HG03571 (cell line): ENCODE data around the gene ZNF416.

ENCODE experiments used
- ATAC-seq: cut with Tn5 transposase; IDR thresholded peaks from one replicate; pipeline ENCODE4 v1.9.1; 2021; ENCODE audit not compliant: unreplicated experiment

ZNF416 gene

DNA sequence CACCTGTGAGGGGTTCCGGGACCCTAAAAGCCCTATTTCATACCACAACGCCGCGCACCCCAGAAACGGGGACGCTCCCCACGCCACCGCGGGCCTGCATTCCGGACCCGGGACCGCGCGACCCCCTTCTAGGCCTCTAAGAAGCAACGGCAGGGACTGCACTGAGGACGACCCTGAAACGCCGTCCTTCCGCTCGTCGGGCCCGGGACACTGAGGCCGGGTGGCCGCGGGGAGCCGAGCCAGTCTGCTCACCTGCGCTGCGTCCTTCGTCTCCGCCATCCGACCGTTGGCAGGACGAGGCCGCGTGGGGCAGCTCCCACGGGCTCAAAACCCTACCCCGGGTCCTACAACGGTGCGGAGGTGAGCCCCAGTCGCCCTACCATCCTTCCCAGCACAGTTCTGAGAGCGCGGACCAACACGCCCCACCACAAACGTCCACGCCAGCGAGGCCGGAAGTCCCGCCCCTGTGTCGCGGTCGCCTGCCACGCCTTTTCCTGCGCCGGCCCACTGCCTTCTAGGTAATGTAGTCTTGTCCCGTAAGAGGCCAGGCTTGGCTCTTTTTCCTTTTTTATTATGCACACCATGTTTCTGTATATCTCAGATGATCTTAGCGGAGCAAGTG lies 19.2 kb downstream of the ZNF416 start, which contains the start of gene ZNF550:
TSS of gene ZNF550 (minus strand) at position 460 of the 622 bp plus-strand sequence. CDS start at position 279, 181 bp downstream.
- ATAC-seq, result peak; percentile 94

DNA sequence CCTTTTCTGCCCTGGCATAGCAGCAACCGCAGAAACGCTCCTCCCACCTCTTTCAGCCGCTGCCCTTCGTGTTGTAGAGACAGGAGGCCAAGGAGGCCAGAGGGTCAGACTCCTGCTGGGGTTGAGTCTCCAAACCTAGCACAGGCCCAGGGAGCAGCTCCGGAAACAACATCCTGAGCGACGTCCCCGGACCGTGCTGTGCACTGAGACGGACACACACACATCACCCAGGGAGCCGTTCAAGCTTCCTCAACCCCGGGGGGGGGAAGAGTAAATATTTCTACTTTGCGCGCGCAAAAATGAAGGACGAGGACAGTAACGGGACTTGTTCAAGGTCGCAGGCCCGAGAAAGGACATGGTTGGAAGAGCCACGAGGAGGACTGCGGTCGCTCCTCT lies 19.7 kb downstream of the ZNF416 start:
- ATAC-seq, result peak; percentile 11

DNA sequence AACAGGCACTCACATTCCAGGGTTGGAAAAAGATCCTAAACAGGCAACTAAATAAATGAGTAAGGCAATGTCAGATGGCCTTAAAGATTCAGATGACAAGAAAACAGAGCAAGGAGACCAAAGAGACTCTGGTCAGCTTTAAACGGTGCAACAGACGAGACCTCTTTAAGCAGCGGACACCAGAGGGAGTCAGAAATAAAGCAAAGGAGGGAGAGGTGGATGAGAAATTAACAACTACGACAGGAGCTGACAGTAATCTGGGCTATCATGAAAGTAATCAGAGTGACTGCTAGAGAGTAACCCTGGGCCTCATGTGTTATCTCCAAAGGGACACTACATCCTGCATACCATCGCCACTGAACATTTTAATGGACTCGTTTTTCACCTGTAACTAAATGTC lies 20.2 kb downstream of the ZNF416 start:
- ATAC-seq, result no peak

DNA sequence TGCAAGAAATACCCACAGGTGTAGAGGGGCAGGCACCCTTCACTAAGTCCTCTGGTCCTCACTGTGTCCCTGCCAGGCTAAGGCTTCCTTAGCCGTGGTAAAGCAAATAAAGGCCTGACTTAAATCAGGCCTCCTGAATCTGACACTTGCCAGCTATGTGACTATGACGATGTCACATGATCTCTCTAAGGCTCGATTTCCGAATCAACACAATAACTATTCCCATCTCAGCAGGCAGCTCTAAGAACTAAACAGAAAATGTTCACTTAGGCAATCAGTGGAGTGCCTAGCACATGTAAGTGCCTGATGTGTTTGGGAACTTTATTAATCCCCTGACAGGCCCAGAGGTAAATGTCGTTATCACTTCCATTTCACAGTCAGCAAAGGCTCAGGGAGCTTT lies 21.1 kb downstream of the ZNF416 start:
- no peak for ATAC-seq

DNA sequence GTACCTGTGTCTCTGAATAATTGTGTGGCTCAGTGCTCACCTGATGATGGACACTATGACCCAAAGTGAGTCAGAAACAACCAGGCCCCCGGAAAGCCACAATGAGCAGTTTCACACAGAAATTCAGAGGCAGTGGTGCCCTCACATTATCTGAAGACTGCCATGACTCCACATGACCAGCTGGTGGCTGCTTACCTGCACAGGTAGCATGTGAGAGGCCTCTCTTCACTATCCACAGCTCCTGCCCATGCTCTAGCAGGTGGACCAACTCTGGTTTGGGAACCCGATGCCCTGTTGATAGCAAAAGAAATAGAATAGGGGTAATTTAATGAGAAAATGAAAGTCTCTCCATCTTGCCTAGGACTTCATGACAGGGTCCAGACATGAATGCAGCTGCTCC lies 26.3 kb downstream of the ZNF416 start:
- no peak for ATAC-seq

DNA sequence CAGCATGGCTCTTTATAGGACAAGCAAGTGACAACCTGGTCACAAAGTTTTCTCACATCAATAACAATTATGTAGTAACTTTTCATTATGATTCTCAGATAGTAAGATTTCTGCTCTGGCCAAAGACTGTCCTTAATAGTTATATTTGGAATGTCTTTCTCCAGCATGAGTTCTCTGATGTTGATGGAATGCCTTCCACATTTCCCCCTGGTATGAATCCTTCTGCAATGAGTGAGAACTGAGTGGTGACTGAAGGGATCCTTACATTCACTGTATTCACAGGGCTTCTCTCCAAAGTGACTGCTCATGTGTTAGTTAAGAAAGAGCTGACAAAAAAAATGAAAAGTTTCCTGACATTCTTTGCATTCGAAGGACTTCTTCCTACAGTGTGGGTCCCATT lies 32.2 kb downstream of the ZNF416 start:
- no peak for ATAC-seq

DNA sequence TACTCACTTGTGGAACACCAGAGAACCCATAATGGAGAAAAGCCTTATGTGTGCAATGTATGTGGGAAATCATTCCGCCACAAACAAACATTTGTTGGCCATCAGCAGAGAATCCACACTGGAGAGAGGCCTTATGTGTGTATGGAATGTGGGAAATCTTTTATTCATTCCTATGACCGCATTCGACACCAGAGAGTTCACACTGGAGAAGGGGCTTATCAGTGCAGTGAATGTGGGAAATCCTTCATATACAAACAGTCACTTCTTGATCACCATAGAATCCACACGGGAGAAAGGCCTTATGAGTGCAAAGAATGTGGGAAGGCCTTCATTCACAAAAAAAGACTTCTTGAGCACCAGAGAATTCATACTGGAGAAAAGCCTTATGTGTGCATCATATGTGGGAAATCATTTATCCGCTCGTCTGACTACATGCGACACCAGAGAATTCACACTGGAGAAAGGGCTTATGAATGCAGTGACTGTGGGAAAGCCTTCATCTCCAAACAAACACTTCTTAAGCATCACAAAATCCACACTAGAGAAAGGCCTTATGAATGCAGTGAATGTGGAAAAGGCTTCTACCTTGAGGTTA lies 40.7 kb downstream of the ZNF416 start:
- ATAC-seq, result no peak

DNA sequence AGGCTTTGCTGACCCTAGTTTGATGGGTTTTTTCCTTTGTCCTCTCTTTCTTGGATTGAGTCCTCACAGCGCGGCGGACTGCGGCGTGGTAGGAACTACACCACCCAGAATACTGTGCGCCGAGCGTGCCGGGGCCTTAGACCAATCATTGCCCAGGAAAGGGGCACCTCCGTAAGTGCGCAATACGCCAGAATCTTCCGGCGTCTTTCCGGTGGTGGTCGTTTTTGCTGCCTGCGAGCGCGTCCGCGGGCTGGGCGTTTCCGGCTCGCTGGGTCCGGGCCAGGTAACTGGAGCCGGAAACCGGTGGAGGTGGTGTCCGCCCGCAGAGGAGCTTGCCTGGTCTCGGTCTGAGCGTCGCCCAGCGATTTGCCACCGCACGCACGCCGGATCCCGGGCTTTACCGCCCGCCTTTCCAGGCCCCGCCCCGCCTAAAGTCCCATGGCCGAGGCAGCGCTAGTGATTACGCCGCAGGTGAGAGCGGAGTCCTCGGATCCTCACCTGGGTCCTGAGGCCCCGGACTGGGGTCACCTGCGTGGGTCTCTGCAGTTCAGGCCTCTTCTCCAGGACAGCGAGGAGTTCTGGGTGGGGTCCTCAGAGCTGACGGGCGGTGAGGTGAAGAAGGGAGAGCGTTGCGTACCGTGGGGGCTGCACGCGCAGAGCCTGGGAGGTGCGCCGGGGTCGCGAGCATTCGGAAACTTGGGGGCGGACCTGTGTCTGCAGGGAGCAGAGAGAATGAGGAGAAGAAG lies 51.4 kb downstream of the ZNF416 start, which contains the start of gene ZNF549:
TSS of gene ZNF549 (plus strand) at position 221 of the 746 bp plus-strand sequence. CDS start at position 439, 218 bp downstream.
- ATAC-seq, result peak; percentile 92
